OCI-LY3 (cell line): ENCODE data around the gene ZNF362.

Source experiments
- H2AFZ ChIP-seq: fragments of 200-600, 300-600 bp; shearing (Covaris generic); 2 replicates; pipeline ENCODE4 v1.6.0; 2014; ENCODE audit warnings: antibody characterized with exemption, low read depth, low read length
- H3K27ac ChIP-seq: fragments of 200-600, 300-600 bp; sonication (generic); 2 replicates; pipeline ENCODE4 v1.5.1; 2014; ENCODE audit warnings: mild to moderate bottlenecking, low read length, moderate library complexity, mixed read lengths
- H3K27me3 ChIP-seq: fragments of 200-600, 300-600 bp; sonication (generic); 2 replicates; pipeline ENCODE4 v1.6.1; 2014; ENCODE audit warnings: low read depth, low read length, mixed read lengths
- H3K36me3 ChIP-seq: fragments of 200-600, 300-600 bp; sonication (generic); replicated peaks from 2 replicates; pipeline ENCODE3; 2014; ENCODE audit warnings: low read depth, low read length, mixed read lengths
- H3K4me1 ChIP-seq: fragments of 300-600, 200-600 bp; sonication (generic); 2 replicates; pipeline ENCODE4 v1.6.1; 2014; ENCODE audit warnings: low read length, mixed read lengths
- H3K4me2 ChIP-seq: fragments of 200-600, 300-600 bp; sonication (generic); 2 replicates; pipeline ENCODE4 v1.6.1; 2014; ENCODE audit warnings: low read length, mixed read lengths
- H3K4me3 ChIP-seq: fragments of 300-600, 200-600 bp; sonication (generic); 2 replicates; pipeline ENCODE4 v1.5.1; 2014; ENCODE audit warnings: antibody characterized with exemption, mild to moderate bottlenecking, low read length, moderate library complexity
- H3K79me2 ChIP-seq: fragments of 300-600, 200-600 bp; shearing (Covaris generic); 2 replicates; pipeline ENCODE4 v1.6.1; 2014; ENCODE audit warnings: mild to moderate bottlenecking, low read length, mixed read lengths
- H3K9ac ChIP-seq: fragments of 300-600, 200-600 bp; shearing (Covaris generic); 2 replicates; pipeline ENCODE4 v1.6.0; 2014; ENCODE audit warnings: mild to moderate bottlenecking, low read length, moderate library complexity
- H3K9me3 ChIP-seq: fragments of 200-600, 300-600 bp; shearing (Covaris generic); 2 replicates; pipeline ENCODE4 v1.6.1; 2014; ENCODE audit warnings: low read length, mixed read lengths; ENCODE audit not compliant: insufficient read depth
- H4K20me1 ChIP-seq: fragments of 200-600, 300-600 bp; sonication (generic); 2 replicates; pipeline ENCODE4 v1.6.1; 2016; ENCODE audit warnings: low read length, mixed read lengths; ENCODE audit not compliant: insufficient read depth
- CTCF ChIP-seq: fragments of 200-600, 300-600 bp; sonication (generic); IDR thresholded peaks from 2 replicates; pipeline ENCODE4 v1.5.1; 2014; ENCODE audit warnings: antibody characterized with exemption, low read length, low read depth
- EZH2phosphoT487 ChIP-seq: fragments of 200-600 bp; shearing (Covaris generic); IDR thresholded peaks from 2 replicates; pipeline ENCODE4 v1.6.1; 2018; ENCODE audit warnings: antibody characterized with exemption, mixed run types, low read depth

The ZNF362 gene

GRCh38 chr1:33342041-33342723 is 85.9 kb downstream of the ZNF362 start:
- TF ChIP-seq CTCF: no peak
- no peak for TF ChIP-seq EZH2phosphoT487
- no peak overlapping the region for H3K9ac ChIP-seq
- peaks cover 10% of the 10 kb centered on the region for H3K4me1 ChIP-seq
- H3K4me3 ChIP-seq: no peak overlapping the region
- H4K20me1 ChIP-seq: peaks cover 38% of the 10 kb centered on the region
- H3K36me3 ChIP-seq: peaks cover 3% of the 10 kb centered on the region
- no peak overlapping the region for H3K27ac ChIP-seq
- no peaks in the 10 kb centered on the region for H3K27me3 ChIP-seq
- H3K4me2 ChIP-seq: peak overlapping the region; percentile 20; the same call in 1 of the 2 replicates
- H3K9me3 ChIP-seq: no peaks in the 10 kb centered on the region
- no peak overlapping the region for H2AFZ ChIP-seq
- H3K79me2 ChIP-seq: peaks cover 65% of the 10 kb centered on the region

GRCh38 chr1:33343539-33343938 is 87.2 kb downstream of the ZNF362 start:
- no peak overlapping the region for H3K4me2 ChIP-seq
- no peak overlapping the region for H2AFZ ChIP-seq
- H3K4me3 ChIP-seq: no peak overlapping the region
- H3K4me1 ChIP-seq: peaks cover 17% of the 10 kb centered on the region
- H3K9me3 ChIP-seq: no peaks in the 10 kb centered on the region
- H3K36me3 ChIP-seq: peaks cover 3% of the 10 kb centered on the region
- H3K79me2 ChIP-seq: peaks cover 74% of the 10 kb centered on the region
- H3K27ac ChIP-seq: no peak overlapping the region
- H3K9ac ChIP-seq: no peak overlapping the region
- peaks cover 44% of the 10 kb centered on the region for H4K20me1 ChIP-seq
- TF ChIP-seq CTCF (no peak), EZH2phosphoT487 (no peak)
- no peaks in the 10 kb centered on the region for H3K27me3 ChIP-seq

- TF ChIP-seq EZH2phosphoT487 (no peak), CTCF (no peak)
- H3K4me3 ChIP-seq: no peak overlapping the region
- no peak overlapping the region for H3K4me2 ChIP-seq
- peaks cover 17% of the 10 kb centered on the region for H3K4me1 ChIP-seq
- H3K27ac ChIP-seq: no peak overlapping the region
- no peaks in the 10 kb centered on the region for H3K9me3 ChIP-seq
- no peaks in the 10 kb centered on the region for H3K27me3 ChIP-seq
- H3K9ac ChIP-seq: no peak overlapping the region
- peaks cover 33% of the 10 kb centered on the region for H4K20me1 ChIP-seq
- H3K79me2 ChIP-seq: peaks cover 76% of the 10 kb centered on the region
- no peak overlapping the region for H2AFZ ChIP-seq
- H3K36me3 ChIP-seq: peaks cover 3% of the 10 kb centered on the region
Measured at GRCh38 chr1:33344896-33345560, 88.7 kb downstream of the ZNF362 start.

- H3K9ac ChIP-seq: no peak overlapping the region
- TF ChIP-seq EZH2phosphoT487 (no peak), CTCF (no peak)
- peaks cover 66% of the 10 kb centered on the region for H3K79me2 ChIP-seq
Measured at GRCh38 chr1:33346533-33346926, 90.2 kb downstream of the ZNF362 start.

More at GRCh38 chr1:33346533-33346926, 90.2 kb downstream of the ZNF362 start:
- Histone ChIP-seq H3K27ac (no peak overlapping the region), H3K36me3 (peaks cover 3% of the 10 kb centered on the region), H3K9me3 (no peaks in the 10 kb centered on the region), H3K4me3 (no peak overlapping the region), H3K4me2 (no peak overlapping the region), H3K4me1 (peaks cover 23% of the 10 kb centered on the region), H2AFZ (no peak overlapping the region), H4K20me1 (peaks cover 28% of the 10 kb centered on the region), H3K27me3 (no peaks in the 10 kb centered on the region)
